ENCODE data around the gene FLNC. TPM values are rescaled to one million over a fixed set of nuclear protein-coding genes. Genes with fewer than 3 reads are reported as not detected.
A peak's percentile ranks its signal among the peaks of the same experiment; 100 is the strongest.

The FLNC gene
- total RNA-seq, 1 donor from 2014 or later, result 184 TPM

- DNase-seq (ENCODE audit: low spot score in 2 of 2, unreplicated experiment in 2 of 2), result no peak
- H3K4me3 Mint-ChIP-seq, result peak overlapping the region; percentile 31
Measured at GRCh38 chr7:128891110-128891941, 61.1 kb downstream of the FLNC start.

GRCh38 chr7:128891942-128892269, 61.7 kb downstream of the FLNC start:
- H3K27ac Mint-ChIP-seq, result no peak overlapping the region
- H3K9me3 Mint-ChIP-seq, result peaks cover 2% of the 10 kb centered on the region
- peak overlapping the region; percentile 31 for H3K4me3 Mint-ChIP-seq
- DNase-seq (ENCODE audit: low spot score in 2 of 2, unreplicated experiment in 2 of 2), result no peak
- no peak for TF ChIP-seq CTCF (IDR thresholded peaks at IDR 0.05; ENCODE audit: unreplicated experiment)
- peaks cover 20% of the 10 kb centered on the region for H3K27me3 Mint-ChIP-seq (ENCODE audit: low read depth)
- peaks cover 2% of the 10 kb centered on the region for H3K4me1 Mint-ChIP-seq
- peaks cover 2% of the 10 kb centered on the region for H3K36me3 Mint-ChIP-seq

More at GRCh38 chr7:128891110-128891941, 61.1 kb downstream of the FLNC start:
- no peaks in the 10 kb centered on the region for H3K9me3 Mint-ChIP-seq
- no peaks in the 10 kb centered on the region for H3K36me3 Mint-ChIP-seq
- H3K4me1 Mint-ChIP-seq, result peaks cover 2% of the 10 kb centered on the region
- no peak overlapping the region for H3K27ac Mint-ChIP-seq
- no peak for TF ChIP-seq CTCF (IDR thresholded peaks at IDR 0.05; ENCODE audit: unreplicated experiment)
- peaks cover 20% of the 10 kb centered on the region for H3K27me3 Mint-ChIP-seq (ENCODE audit: low read depth)

GRCh38 chr7:128892521-128893250, 62.5 kb downstream of the FLNC start:
- Mint-ChIP-seq H3K36me3 (peaks cover 3% of the 10 kb centered on the region), H3K4me1 (peaks cover 2% of the 10 kb centered on the region), H3K27me3 (ENCODE audit: low read depth) (peaks cover 20% of the 10 kb centered on the region), H3K4me3 (no peak overlapping the region), H3K9me3 (peaks cover 3% of the 10 kb centered on the region), H3K27ac (no peak overlapping the region)
- TF ChIP-seq CTCF (IDR thresholded peaks at IDR 0.05; ENCODE audit: unreplicated experiment), result no peak
- no peak for DNase-seq (ENCODE audit: low spot score in 2 of 2, unreplicated experiment in 2 of 2)

GRCh38 chr7:128893251-128894100, 63.3 kb downstream of the FLNC start:
- Mint-ChIP-seq H3K27ac (no peak overlapping the region), H3K4me3 (no peak overlapping the region), H3K9me3 (peaks cover 6% of the 10 kb centered on the region), H3K36me3 (peaks cover 5% of the 10 kb centered on the region), H3K4me1 (peaks cover 2% of the 10 kb centered on the region), H3K27me3 (ENCODE audit: low read depth) (peaks cover 20% of the 10 kb centered on the region)
- no peak for DNase-seq (ENCODE audit: low spot score in 2 of 2, unreplicated experiment in 2 of 2)
- TF ChIP-seq CTCF (IDR thresholded peaks at IDR 0.05; ENCODE audit: unreplicated experiment), result no peak

- no peak overlapping the region for H3K27ac Mint-ChIP-seq
Measured at GRCh38 chr7:128894101-128894440, 63.9 kb downstream of the FLNC start.

More at GRCh38 chr7:128894101-128894440, 63.9 kb downstream of the FLNC start:
- DNase-seq (ENCODE audit: low spot score in 2 of 2, unreplicated experiment in 2 of 2), result no peak
- H3K9me3 Mint-ChIP-seq, result peaks cover 9% of the 10 kb centered on the region
- H3K27me3 Mint-ChIP-seq (ENCODE audit: low read depth), result peaks cover 20% of the 10 kb centered on the region
- H3K4me3 Mint-ChIP-seq, result no peak overlapping the region
- H3K36me3 Mint-ChIP-seq, result peaks cover 7% of the 10 kb centered on the region
- TF ChIP-seq CTCF (IDR thresholded peaks at IDR 0.05; ENCODE audit: unreplicated experiment), result no peak
- peaks cover 2% of the 10 kb centered on the region for H3K4me1 Mint-ChIP-seq
